ENCODE results near the gene DIAPH3. TPM values are rescaled to one million over a fixed set of nuclear protein-coding genes. Genes with fewer than 3 reads are reported as not detected.

Gene DIAPH3
- total RNA-seq, 4 donors from 2014 or later: 0.20 to 0.30 TPM; not detected in 2

DNA sequence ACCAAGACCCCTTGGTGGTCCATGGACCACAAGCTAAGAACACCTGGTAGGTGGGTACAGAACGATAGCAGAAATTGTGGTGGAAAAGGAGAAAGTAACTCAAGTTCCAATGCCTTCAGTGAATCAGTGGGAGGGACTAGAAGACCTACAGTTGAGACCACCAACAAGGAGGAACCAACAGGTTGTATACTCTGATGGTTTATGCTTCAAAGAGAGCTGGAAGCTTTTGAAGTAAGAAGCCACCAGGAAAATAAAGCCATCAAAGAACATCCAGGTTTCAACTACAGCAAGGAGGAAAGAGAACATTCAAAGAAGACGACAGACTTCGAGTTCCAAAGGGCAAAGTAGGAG lies 42.4 kb downstream of the DIAPH3 start:
- peaks cover 0 to 2% (median 0%) of the 10 kb centered on the region in 3 donors for H3K36me3 ChIP-seq
- no peaks in the 10 kb centered on the region for H3K4me1 ChIP-seq
- no peak for TF ChIP-seq POLR2A (IDR thresholded peaks at IDR 0.05)
- TF ChIP-seq EP300 (IDR thresholded peaks at IDR 0.05): no peak
- TF ChIP-seq, protein P1, sequence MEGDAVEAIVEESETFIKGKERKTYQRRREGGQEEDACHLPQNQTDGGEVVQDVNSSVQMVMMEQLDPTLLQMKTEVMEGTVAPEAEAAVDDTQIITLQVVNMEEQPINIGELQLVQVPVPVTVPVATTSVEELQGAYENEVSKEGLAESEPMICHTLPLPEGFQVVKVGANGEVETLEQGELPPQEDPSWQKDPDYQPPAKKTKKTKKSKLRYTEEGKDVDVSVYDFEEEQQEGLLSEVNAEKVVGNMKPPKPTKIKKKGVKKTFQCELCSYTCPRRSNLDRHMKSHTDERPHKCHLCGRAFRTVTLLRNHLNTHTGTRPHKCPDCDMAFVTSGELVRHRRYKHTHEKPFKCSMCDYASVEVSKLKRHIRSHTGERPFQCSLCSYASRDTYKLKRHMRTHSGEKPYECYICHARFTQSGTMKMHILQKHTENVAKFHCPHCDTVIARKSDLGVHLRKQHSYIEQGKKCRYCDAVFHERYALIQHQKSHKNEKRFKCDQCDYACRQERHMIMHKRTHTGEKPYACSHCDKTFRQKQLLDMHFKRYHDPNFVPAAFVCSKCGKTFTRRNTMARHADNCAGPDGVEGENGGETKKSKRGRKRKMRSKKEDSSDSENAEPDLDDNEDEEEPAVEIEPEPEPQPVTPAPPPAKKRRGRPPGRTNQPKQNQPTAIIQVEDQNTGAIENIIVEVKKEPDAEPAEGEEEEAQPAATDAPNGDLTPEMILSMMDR (IDR thresholded peaks at IDR 0.05): no peak
- H3K27ac ChIP-seq: no peak overlapping the region
- 93 to 96% methylated on average over 3 of the region's 3 CpGs for WGBS, 2 donors
- no peak overlapping the region for H3K4me3 ChIP-seq
- no peak for DNase-seq (ENCODE audit: low spot score in 2 of 2)
- H3K9me3 ChIP-seq: peaks cover 0 to 4% (median under 1%) of the 10 kb centered on the region in 4 donors
- H3K27me3 ChIP-seq: no peaks in the 10 kb centered on the region

DNA sequence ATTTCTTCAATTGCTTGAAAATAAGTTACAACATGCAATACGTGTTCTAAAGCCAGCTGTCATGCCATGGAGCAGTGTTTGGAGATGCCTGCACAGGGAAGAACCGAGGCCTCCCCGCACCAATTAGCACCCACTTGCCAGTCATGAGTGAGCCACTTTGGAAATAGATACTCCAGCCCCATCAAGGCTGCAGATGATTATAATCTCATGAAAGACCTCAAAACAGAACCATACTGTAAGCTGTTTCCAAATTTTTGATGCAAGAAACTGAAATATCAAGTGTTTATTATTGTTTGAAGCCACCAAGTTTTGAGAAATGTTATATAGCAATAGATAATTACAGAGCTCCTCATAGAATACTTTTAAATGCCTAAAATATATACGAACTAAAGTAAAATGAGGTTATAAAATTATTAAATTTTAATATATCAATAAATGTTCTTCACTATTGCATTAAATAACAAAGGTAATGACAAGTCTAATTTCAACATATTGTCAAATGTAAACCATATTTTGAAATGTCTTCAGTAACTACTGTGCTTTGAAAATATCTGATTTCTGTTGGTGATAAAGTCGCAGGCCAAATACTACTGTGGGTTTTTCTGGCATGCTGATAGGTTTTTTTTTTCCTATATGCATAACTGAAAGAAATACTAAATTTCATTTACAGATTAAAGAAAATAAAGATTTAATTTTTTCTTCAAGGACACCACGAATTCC lies 43.0 kb downstream of the DIAPH3 start:
- peaks cover 0 to under 1% (median 0%) of the 10 kb centered on the region in 3 donors for H3K36me3 ChIP-seq
- H3K27me3 ChIP-seq: no peaks in the 10 kb centered on the region
- no peak for TF ChIP-seq POLR2A (IDR thresholded peaks at IDR 0.05)
- WGBS, 2 donors: 94% methylated on average over 6 of the region's 6 CpGs
- no peak overlapping the region for H3K4me3 ChIP-seq
- no peak overlapping the region for H3K27ac ChIP-seq
- H3K4me1 ChIP-seq: no peaks in the 10 kb centered on the region
- DNase-seq (ENCODE audit: low spot score in 2 of 2): no peak
- H3K9me3 ChIP-seq: peaks cover 0 to 2% (median 0%) of the 10 kb centered on the region in 4 donors

DNA sequence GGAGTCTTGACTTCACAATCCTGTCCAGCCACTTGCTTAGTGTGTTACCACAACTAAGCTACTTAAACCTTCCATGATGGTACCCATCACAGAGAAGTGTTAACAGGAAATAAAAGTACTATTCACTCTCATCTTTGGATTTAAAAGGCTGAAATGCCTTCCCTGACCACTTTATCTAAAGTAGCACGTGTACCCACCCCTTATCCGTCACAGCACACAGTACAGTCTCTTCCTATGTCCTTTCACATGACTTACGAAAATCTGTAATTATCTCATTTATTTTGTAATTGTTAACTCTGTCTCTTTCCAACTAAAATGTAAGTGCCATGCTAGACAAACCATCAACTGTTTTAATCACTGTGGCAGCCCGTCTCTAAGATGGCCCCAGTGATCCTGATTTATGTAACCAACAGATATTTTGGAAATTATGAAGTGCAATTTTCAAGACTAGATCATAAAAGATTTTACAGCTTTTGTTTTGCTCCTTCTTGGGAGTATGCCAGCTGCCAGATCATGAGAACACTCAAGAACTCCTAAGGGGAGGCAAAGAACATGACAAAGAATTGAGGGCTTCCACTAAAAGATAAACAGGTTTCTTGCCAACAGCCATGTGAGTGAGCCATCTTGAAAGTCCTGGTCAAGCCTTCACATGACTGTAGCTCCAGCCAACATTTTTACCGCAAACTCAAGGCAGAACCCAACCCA lies 44.9 kb downstream of the DIAPH3 start:
- TF ChIP-seq, protein P1 (IDR thresholded peaks at IDR 0.05): no peak
- TF ChIP-seq POLR2A (IDR thresholded peaks at IDR 0.05) (no peak), EP300 (IDR thresholded peaks at IDR 0.05) (no peak)
- H3K27ac ChIP-seq: no peak overlapping the region
- H3K36me3 ChIP-seq: no peaks in the 10 kb centered on the region
- peaks cover 0 to 2% (median 0%) of the 10 kb centered on the region in 4 donors for H3K9me3 ChIP-seq
- H3K27me3 ChIP-seq: no peaks in the 10 kb centered on the region
- no peak for DNase-seq (ENCODE audit: low spot score in 2 of 2)
- H3K4me3 ChIP-seq: no peak overlapping the region
- no peaks in the 10 kb centered on the region for H3K4me1 ChIP-seq
- WGBS, 2 donors: 79 to 85% methylated on average over 5 of the region's 5 CpGs

DNA sequence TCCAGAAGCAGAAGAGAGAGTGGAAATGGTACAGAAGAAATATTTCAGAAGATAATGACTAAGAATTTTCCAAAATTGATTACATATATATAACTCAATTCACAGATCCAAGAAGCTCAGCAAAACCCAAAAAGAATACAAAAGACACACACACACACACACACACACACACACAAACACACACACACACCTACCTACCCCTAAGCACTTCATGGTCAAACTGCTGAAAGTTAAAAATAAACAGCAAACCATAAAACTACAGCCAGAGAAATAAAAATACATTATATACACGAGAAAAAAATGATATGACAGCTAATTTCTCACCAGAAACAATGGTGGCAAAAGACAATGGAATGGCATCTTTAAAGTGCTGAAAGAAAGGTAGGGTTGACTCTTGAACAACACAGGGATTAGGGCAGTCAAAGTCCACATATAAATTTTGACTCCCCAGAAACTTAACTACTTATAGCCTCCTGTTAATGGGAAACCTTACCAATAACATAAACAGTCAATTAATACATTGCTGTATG lies 49.2 kb downstream of the DIAPH3 start:
- DNase-seq (ENCODE audit: low spot score in 2 of 2): no peak
- WGBS, 2 donors: 92 to 97% methylated on average over 1 of the region's 1 CpG
- H3K36me3 ChIP-seq: no peaks in the 10 kb centered on the region

DNA sequence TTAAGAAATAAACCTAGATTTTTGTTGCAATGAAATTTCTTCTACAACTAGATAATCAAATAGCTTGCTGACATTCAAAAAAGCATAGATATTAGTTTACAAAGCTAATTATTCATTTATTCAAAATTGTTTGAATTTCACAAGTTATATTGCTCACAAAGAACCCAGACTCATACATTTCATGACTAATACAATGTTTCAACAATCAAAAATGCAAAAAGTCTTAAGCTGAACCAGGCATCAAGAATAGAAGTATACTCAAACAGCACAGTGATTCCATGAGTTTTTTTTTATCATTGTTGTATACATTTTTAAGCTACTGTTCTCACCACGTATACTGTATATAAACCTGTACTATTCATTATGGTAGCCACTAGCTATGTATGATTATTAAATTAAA lies 51.0 kb downstream of the DIAPH3 start:
- H3K9me3 ChIP-seq: peaks cover 0 to 4% (median 0%) of the 10 kb centered on the region in 4 donors
- no peak for TF ChIP-seq EP300 (IDR thresholded peaks at IDR 0.05)
- TF ChIP-seq, protein P1 (IDR thresholded peaks at IDR 0.05): no peak
- TF ChIP-seq POLR2A (IDR thresholded peaks at IDR 0.05): no peak
- H3K27me3 ChIP-seq: no peaks in the 10 kb centered on the region
- H3K4me1 ChIP-seq: no peaks in the 10 kb centered on the region
- 93% methylated on average over 1 of the region's 1 CpG for WGBS, 2 donors
- H3K36me3 ChIP-seq: no peaks in the 10 kb centered on the region
- no peak for DNase-seq (ENCODE audit: low spot score in 2 of 2)
- H3K4me3 ChIP-seq: no peak overlapping the region
- no peak overlapping the region for H3K27ac ChIP-seq

More for the DNA sequence above, 49.2 kb downstream of the DIAPH3 start:
- Histone ChIP-seq H3K4me1 (no peaks in the 10 kb centered on the region), H3K9me3 (peaks cover 0 to 4% (median 0%) of the 10 kb centered on the region in 4 donors), H3K27me3 (no peaks in the 10 kb centered on the region), H3K4me3 (no peak overlapping the region), H3K27ac (no peak overlapping the region)
- TF ChIP-seq EP300 (IDR thresholded peaks at IDR 0.05) (no peak), POLR2A (IDR thresholded peaks at IDR 0.05) (no peak)
- TF ChIP-seq, protein P1 (IDR thresholded peaks at IDR 0.05): no peak
